ENCODE data around the gene ATF4.

Gene ATF4

DNA sequence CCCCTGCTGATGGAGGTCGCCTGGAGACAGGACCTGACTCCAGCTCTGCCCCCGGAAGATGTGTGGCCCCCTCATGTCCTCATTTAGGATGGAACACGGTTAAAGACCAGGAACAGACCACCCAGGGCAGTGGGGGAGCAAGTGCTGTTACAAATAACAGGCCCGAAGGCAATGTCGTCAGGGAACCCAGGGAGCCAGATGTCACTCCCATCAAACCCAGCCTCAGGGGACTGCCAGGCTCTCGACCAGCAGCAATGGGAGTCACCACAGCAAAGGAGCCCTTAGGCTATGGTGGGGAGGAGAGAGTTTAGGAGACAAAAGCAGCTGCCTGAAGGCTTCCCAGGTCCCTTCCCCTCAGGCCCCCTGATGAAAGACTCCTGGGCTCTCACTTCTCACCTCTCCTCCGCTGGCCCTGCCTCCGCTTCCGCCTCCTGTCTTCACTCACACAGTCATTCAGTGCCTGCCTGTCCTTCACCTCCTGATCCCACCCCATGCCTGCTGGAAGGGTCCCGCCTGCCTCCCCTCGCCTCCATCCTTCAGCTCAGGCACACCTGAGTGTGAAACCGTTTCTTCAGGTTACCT is 7.8 kb downstream of the ATF4 start:
- DNase-seq (ENCODE audit: low spot score) (no peak), FAIRE-seq (no peak)

DNA sequence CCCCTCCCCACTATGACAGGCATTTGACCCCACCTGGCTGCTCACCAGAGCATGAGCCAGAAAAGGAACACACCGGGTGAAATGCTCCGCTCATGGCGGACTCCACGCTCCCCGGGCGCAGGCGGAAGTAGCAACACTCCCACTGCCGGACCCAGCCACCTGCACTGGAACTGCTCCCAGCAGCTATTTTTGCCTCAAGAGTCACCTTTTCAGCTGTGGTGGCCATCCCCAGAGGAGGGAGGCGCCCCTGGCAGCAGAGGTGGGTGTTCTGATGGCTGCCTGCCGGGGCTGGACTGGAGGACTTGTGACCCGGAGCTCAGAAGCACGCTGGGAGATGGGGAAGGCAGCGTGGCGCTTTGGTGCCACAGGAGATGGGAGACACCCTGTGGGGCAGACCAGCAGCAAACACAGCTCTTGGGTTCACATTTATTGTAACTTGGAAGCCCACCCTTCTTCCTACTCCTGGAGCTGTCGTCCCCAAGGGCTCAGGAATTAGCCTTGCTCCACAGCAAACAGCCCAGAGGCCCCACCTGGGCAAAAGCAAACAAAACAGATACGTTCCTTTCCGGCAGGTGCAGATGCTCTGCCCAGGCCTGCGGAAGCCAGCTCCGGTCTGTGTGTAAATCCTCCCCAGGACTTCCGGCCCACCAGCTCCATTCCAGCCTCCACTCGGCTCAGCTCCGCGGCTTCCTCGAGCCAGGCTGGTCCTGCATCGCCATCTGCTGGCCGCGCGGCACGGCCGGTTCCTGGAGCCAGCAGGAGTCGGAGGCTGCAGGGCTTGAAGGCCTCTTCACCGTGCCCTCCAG is 8.5 kb downstream of the ATF4 start:
- peak; percentile 67 for FAIRE-seq

DNA sequence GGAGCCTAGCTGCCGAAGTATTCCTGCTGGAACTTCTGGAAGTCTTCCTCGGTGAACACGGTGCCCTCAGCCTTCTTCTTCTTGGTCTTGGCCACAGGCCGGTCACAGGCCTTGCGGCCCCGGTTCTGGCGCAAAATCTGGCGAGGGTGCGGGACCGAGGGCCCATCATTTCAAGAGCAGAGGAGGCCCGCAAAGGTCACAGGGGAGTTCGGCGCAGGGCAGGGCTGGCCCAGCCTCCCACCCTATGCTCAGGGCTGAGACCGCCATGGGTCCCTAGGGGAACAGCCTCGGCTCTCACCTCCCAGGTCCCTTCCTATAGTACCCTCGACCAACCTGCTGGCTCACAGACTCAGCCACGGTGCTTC is 9.1 kb downstream of the ATF4 start:
- DNase-seq (ENCODE audit: low spot score) (no peak), FAIRE-seq (no peak)

More for the DNA sequence above, 8.5 kb downstream of the ATF4 start:
- peak; percentile 89 for DNase-seq (ENCODE audit: low spot score)

DNA sequence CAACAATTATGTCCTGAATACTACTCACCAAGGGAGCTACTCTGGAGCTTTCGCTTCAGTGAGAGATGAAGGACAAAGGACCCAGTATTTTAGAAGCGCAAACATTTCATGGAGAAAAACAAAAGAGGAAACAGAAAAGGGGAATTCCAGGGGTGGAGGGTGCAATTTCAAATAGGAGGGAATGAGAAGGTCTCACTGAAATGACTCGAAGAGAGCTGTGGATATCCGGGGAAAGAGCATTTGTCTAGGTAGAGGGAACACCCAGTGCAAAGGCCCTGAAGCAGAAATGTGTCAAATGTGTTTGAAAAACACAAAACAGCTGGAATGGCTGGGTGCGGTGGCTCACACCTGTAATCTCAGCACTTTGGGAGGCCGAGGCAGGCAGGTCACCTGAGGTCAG is 9.8 kb downstream of the ATF4 start:
- FAIRE-seq (no peak), DNase-seq (ENCODE audit: low spot score) (no peak)

GRCh38 chr22:39530692-39531331 is 10.4 kb downstream of the ATF4 start:
- DNase-seq (ENCODE audit: low spot score): peak; percentile 40

GRCh38 chr22:39532215-39533073 is 12.1 kb downstream of the ATF4 start, which contains the start of gene RPS19BP1:
TSS of gene RPS19BP1 (minus strand) at chr22:39532748. CDS start at chr22:39532738, 10 bp downstream.
- DNase-seq (ENCODE audit: low spot score) (peak; percentile 98), FAIRE-seq (peak; percentile 98)

More at GRCh38 chr22:39530692-39531331, 10.4 kb downstream of the ATF4 start:
- no peak for FAIRE-seq

DNA sequence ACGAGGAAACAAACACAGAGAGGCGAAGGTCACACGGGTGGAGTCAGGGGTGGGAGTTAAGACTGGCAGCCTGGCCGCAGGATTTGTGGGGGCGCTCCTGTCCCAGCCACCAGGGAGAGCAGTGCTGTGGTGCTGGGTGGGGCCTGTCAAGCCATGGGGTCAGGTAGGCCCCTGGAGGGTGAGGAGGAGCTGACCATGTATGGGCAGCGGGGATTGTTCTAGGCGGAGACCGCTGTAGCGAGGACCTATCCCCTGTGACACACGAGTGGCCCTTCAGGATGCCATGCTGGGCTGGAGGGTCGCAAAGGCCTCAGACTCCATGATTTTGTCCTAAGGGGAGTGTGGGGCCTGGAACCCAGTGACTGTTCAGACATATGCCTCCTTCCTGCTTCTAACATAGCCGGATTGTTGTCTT is 13.7 kb downstream of the ATF4 start:
- no peak for DNase-seq (ENCODE audit: low spot score)
- FAIRE-seq: peak; percentile 79

DNA sequence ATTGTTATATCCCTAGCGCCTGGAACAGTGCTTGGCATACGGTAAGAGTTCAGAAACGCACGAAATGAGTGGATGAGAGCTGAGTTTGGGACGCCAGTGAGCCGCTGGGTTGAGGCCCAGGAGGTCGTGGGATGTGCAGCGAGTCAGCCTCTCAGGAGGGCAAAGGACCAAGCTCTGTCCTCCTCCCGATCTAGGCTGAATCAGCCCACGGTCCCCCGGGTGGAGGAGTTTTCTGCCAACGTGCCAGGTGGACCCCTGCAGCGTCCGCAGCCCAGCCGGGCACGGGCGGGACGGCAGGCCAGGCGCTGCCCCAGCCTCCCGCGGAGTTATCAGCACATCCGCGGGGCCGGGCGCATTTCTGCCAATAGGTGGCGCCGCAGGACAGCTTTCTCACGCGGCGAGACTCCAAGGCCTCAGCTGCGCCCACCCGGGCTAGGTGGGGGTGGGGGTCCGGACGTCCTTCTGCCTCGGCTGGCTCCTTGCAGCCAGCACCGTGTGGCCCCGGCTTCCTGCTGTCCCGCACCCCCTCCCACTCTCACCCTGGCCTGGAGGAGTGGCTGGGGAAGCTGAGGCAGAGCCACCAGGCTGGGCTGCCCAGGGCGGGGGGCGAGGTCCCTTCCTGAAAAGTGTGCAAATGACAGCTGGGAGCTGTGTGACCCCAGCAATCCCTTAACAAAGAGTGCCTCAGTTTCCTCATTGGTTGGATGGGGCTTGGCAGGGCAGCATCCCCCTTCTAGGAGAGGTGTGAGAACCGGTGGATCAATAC is 14.4 kb downstream of the ATF4 start:
- peak; percentile 87 for DNase-seq (ENCODE audit: low spot score)
- peak; percentile 94 for FAIRE-seq

DNA sequence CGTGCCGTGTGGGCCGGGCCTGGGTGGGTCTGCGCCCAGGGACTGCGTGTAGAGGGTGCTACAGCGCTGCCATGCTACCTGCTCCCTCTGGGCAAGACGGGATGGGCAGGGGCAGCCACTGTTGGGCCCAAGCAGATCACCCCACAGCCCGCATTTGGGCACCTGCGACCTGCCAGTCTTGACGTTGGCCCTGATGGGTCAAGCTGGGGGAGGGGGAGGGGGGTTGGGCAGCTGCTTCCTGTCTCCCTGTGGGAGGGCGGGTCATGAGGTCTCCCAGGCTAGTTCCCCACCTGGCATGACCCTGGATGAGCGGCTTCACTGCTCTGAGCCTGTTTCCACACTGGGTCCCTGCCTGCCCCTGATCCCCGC is 15.0 kb downstream of the ATF4 start:
- peak; percentile 70 for FAIRE-seq

DNA sequence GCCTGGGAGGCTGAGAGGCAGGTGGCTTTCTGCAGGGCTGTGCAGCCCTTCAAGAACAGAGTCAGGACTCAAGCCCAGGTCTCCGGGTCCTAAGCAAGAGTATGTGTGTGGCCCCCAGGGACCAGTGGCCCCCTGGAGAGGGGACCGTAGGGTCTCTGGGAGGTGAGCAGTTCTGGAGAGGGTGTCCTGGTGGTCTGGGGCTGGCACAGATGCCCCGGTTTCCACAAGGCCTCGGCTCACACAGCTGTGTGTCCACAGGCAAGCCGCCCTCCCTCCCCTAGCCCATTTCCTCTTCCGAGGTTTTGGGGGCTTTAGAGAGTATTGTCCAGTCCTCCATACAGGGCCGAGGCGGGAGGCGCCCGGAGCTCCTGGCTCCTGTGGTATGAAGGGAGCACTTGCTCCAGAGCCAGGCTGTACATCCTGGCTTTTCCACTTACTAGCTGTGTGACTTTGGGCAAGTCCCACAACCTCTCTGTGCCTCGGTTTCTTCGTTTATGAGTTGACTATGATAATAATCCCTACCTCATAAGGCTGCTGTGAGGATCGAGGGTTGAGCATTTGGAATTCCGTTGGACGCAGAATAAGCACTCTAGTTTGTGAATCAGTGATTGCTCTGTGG is 15.6 kb downstream of the ATF4 start:
- FAIRE-seq: no peak
- DNase-seq (ENCODE audit: low spot score): no peak

More for the DNA sequence above, 15.0 kb downstream of the ATF4 start:
- no peak for DNase-seq (ENCODE audit: low spot score)

DNA sequence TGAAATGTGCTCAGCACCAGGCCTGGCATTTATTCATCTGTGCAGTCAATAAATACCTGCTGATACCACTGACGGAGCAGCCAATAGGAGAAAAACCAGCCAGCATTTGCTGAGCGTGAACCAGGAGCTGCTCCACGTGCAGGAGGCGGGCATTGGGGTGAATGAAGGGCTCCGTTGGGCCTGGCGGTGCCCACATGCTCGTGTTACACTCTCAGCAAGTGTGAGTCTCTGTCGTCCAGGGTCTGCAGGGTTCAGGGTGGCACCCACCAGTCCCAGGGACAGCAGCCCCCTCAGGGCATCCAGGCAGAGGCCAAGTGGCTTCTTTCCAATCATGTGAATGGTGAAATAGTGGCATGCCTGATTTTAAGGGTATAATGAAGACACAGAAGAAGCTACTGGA is 16.3 kb downstream of the ATF4 start:
- DNase-seq (ENCODE audit: low spot score) (no peak), FAIRE-seq (no peak)

DNA sequence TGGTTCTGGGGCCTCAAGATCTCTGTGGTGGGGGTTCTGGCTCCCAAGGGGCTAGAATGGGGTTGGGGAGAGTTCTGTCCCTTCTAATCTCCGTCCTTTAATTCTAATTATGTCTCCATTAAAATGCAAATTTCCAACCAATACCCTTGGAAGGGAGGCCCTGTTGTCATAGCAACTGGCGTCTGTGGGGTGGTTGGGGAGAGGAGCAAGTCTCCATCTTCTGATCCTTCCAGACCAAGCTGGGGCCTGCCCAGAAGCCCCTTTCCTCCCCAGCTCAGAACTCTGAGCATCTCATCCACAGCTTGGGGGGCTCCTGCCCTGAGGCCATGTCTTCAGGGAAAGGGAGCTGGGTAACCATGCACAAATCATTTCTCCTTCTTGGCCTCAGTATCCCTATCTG is 17.6 kb downstream of the ATF4 start:
- FAIRE-seq (no peak), DNase-seq (ENCODE audit: low spot score) (no peak)

DNA sequence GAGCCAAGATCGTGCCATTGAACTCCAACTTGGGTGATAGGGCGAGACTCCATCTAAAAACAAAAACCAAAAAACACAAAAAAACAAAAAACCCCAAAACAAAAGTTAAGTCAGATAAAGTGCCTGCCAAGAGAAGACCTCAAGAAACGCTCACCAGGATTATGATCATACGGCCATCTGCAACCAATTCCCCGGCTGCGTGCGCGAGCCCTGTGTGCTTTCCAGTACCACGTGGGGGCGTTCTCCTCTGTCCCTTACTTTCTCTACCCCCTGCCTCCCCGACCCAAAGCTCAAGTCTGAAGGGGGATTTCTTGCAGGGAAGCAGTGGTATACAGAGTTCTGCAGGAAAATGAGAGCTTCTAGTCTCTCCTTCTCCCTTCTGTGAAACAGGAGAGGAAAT is 22.7 kb downstream of the ATF4 start:
- FAIRE-seq (no peak), DNase-seq (ENCODE audit: low spot score) (no peak)

- peak; percentile 82 for DNase-seq (ENCODE audit: low spot score)
Measured at GRCh38 chr22:39545386-39546365, 25.3 kb downstream of the ATF4 start.

DNA sequence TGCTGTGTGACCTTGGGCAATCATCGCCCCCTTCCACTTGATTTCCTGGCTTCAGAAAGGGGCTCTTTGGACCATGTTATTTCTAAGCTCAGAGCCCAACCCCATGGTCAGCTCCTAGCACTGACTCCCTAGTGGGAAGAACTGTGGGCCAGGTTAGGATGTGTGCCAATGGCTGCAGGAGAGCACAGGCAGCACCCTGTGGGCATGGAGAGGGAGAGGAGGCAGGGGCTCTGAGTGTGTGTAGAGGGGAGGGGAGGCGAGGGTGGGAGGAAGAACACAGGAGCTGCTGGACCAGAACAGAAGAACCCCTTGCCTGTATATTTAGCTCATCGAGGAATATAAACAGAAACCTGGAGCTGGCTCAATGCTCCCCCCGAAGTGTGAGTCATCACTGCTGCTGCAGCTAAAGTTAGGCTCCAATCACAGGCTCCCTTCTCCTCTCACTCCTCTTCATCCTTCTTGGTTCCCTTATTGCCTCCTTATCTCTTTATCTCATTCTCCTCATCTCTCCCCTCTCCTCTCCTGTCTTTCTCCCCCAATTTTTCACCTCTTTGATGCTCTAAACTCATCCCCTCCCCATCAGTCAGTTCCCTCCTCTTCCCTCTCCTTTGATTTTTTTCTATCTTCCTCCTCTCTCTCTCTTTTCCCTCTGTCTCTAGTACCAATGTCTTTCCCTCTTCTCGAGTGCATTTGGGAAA is 26.7 kb downstream of the ATF4 start:
- FAIRE-seq (peak; percentile 53), DNase-seq (ENCODE audit: low spot score) (peak; percentile 69)

More at GRCh38 chr22:39545386-39546365, 25.3 kb downstream of the ATF4 start:
- FAIRE-seq: peak; percentile 86

- DNase-seq (ENCODE audit: low spot score) (no peak), FAIRE-seq (no peak)
Measured at GRCh38 chr22:39547587-39547947, 27.2 kb downstream of the ATF4 start.

DNA sequence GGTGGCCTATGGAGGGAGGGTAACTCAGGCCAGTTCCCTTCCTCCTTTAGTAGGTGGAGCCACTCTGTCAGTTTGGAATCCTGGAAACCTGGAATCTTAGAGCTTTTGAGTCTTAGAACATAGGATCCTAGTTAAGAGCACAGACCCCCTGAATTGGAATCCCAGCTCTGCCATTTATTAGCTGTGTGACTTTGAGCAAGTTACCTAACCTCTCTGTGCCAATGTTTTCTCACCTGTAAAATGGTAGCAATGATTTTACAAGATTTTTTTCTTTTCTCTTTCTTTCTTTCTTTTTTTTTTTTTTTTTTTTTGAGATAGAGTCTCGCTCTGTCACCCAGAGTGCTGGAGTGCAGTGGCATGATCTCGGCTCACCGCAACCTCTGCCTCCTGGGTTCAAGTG is 33.1 kb downstream of the ATF4 start:
- DNase-seq (ENCODE audit: low spot score) (no peak), FAIRE-seq (no peak)

GRCh38 chr22:39554151-39554550 is 33.8 kb downstream of the ATF4 start:
- FAIRE-seq (no peak), DNase-seq (ENCODE audit: low spot score) (no peak)
